A673 (cell line): ENCODE results near the gene ARHGEF28. TPM values are rescaled to one million over a fixed set of nuclear protein-coding genes. Genes with fewer than 3 reads are reported as not detected.

Experiments used
- BruUV-seq: library from RNA; stranded (reverse); fragments of 400-500 nt; replicated peaks from 2 replicates; lab custom pipeline; 2021; lab: Mats Ljungman, UMichigan
- CTCF ChIA-PET: fragments of 300-600 bp; sonication (Branson Sonifier 250); formaldehyde crosslinking; loops from one replicate; lab custom pipeline; 2022; ENCODE audit warnings: antibody characterized with exemption; lab: Charles Lee
- POLR2A ChIA-PET: fragments of 300-600 bp; sonication (Branson Sonifier 250); formaldehyde crosslinking; loops from one replicate; lab custom pipeline; 2022; ENCODE audit warnings: antibody characterized with exemption; ENCODE audit not compliant: low non-redundant PET; lab: Charles Lee
- DNase-seq: peaks from one replicate; pipeline ENCODE4 v3.0.0-alpha.2; 2015; ENCODE audit warnings: low spot score
- H3K27ac ChIP-seq: fragments of 200-600 bp; sonication (generic); 2 replicates; pipeline ENCODE4 v1.5.1; 2016; ENCODE audit warnings: mixed run types, low read depth, mild to moderate bottlenecking, mixed read lengths, antibody characterized with exemption, low read length; ENCODE audit not compliant: poor library complexity, severe bottlenecking
- H3K27me3 ChIP-seq: fragments of 200-600 bp; sonication (generic); replicated peaks from 2 replicates; pipeline ENCODE4 v1.6.1; 2017; ENCODE audit warnings: mixed run types, low read depth, mild to moderate bottlenecking, mixed read lengths, antibody characterized with exemption, low read length; ENCODE audit not compliant: insufficient read depth, poor library complexity
- H3K36me3 ChIP-seq: fragments of 200-600 bp; sonication (generic); 2 replicates; pipeline ENCODE4 v1.6.1; 2016; ENCODE audit warnings: mixed run types, mild to moderate bottlenecking, mixed read lengths, antibody characterized with exemption, low read length; ENCODE audit not compliant: insufficient read depth, poor library complexity, severe bottlenecking
- H3K4me1 ChIP-seq: fragments of 200-600 bp; sonication (generic); 2 replicates; pipeline ENCODE4 v1.6.1; 2017; ENCODE audit warnings: mixed run types, mild to moderate bottlenecking, mixed read lengths, antibody characterized with exemption, low read length; ENCODE audit not compliant: insufficient read depth, poor library complexity, severe bottlenecking
- H3K4me3 ChIP-seq: fragments of 200-600 bp; sonication (generic); 2 replicates; pipeline ENCODE4 v1.5.1; 2016; ENCODE audit warnings: low read depth, mixed run types, mild to moderate bottlenecking, mixed read lengths, low read length; ENCODE audit not compliant: poor library complexity, severe bottlenecking
- H3K9me3 ChIP-seq: fragments of 200-600 bp; sonication (generic); 2 replicates; pipeline ENCODE4 v1.6.1; 2016; ENCODE audit warnings: mixed run types, low read depth, mild to moderate bottlenecking, mixed read lengths, antibody characterized with exemption, low read length; ENCODE audit not compliant: poor library complexity, severe bottlenecking
- CTCF ChIP-seq: fragments of 300-800, 200-600 bp; sonication (generic); conservative IDR thresholded peaks from 2 replicates; pipeline ENCODE4 v1.5.1; 2017; ENCODE audit warnings: low read depth, mild to moderate bottlenecking, antibody characterized with exemption, low read length, moderate library complexity, mixed read lengths
- EZH2 ChIP-seq: fragments of 200-600 bp; sonication (generic); IDR thresholded peaks from 2 replicates; pipeline ENCODE4 v1.6.1; 2017; ENCODE audit warnings: borderline replicate concordance, low read depth, mild to moderate bottlenecking, mixed read lengths, antibody characterized with exemption, low read length; ENCODE audit not compliant: poor library complexity, severe bottlenecking
- intact Hi-C: fragments of 100-400 bp; cut with micrococcal nuclease; formaldehyde crosslinking; loops from one replicate; pipeline ENCODE4 v1.10.0; 2022; ENCODE audit not compliant: unreplicated experiment
- total RNA-seq: library from RNA; stranded (reverse); gene quantifications from 2 replicates; pipeline ENCODE4 v1.2.3, GENCODE V29; 2021

The ARHGEF28 gene
- total RNA-seq, 1 experiment from 2014 or later: 3.4 TPM

GRCh38 chr5:73654171-73654811 lies 28.3 kb downstream of the ARHGEF28 start:
- intact Hi-C loops: no loop called here
- ChIA-PET POLR2A (no interaction called here), CTCF (no interaction called here)
- DNase-seq: no peak
- Histone ChIP-seq H3K27ac (no peak overlapping the region), H3K4me3 (no peak overlapping the region), H3K9me3 (no peaks in the 10 kb centered on the region), H3K4me1 (no peaks in the 10 kb centered on the region), H3K36me3 (no peaks in the 10 kb centered on the region), H3K27me3 (no peaks in the 10 kb centered on the region)
- TF ChIP-seq EZH2: no peak
- BruUV-seq: no TSS peak

GRCh38 chr5:73654819-73655318 lies 28.9 kb downstream of the ARHGEF28 start:
- DNase-seq: no peak
- POLR2A ChIA-PET: no interaction called here
- intact Hi-C loops: no loop called here
- no peaks in the 10 kb centered on the region for H3K27me3 ChIP-seq
- no peaks in the 10 kb centered on the region for H3K9me3 ChIP-seq
- no peak for TF ChIP-seq CTCF
- no peak for TF ChIP-seq EZH2
- no peak overlapping the region for H3K4me3 ChIP-seq
- no peaks in the 10 kb centered on the region for H3K36me3 ChIP-seq
- H3K27ac ChIP-seq: no peak overlapping the region
- CTCF ChIA-PET: no interaction called here
- no peaks in the 10 kb centered on the region for H3K4me1 ChIP-seq
- BruUV-seq: no TSS peak

GRCh38 chr5:73655521-73656160 lies 29.6 kb downstream of the ARHGEF28 start:
- no peaks in the 10 kb centered on the region for H3K9me3 ChIP-seq
- no TSS peak for BruUV-seq
- no peaks in the 10 kb centered on the region for H3K27me3 ChIP-seq
- H3K36me3 ChIP-seq: no peaks in the 10 kb centered on the region
- DNase-seq: no peak
- CTCF ChIA-PET: no interaction called here
- H3K4me1 ChIP-seq: no peaks in the 10 kb centered on the region
- no peak overlapping the region for H3K4me3 ChIP-seq
- intact Hi-C loops: no loop called here
- POLR2A ChIA-PET: no interaction called here
- TF ChIP-seq EZH2 (no peak), CTCF (no peak)
- H3K27ac ChIP-seq: no peak overlapping the region
